Endometrial microvascular endothelial cells (primary cell): ENCODE results near the gene THSD4. TPM values are rescaled to one million over a fixed set of nuclear protein-coding genes. Genes with fewer than 3 reads are reported as not detected.

Experiments
- in situ Hi-C: cut with HindIII; loops from 2 replicates; pipeline ENCODE4 v1.10.0; 2017; ENCODE audit warnings: low sequenced_read_pairs, low pct_unique_long_range_greater_than_20kb; ENCODE audit errors: inconsistent ontology term
- total RNA-seq: library from RNA; depleted of rRNA; stranded (reverse); fragments of >200 nt; gene quantifications from one replicate; pipeline ENCODE4 v1.2.3, GENCODE V29; 2015; ENCODE audit errors: inconsistent ontology term

THSD4 gene
- total RNA-seq, 1 donor from 2014 or later: 45.7 TPM

- in situ Hi-C loops: no loop called here
These were observed 458.3 kb downstream of the THSD4 start for GRCh38 chr15:71573599-71573998.

- in situ Hi-C loops: no loop called here
These were observed 460.3 kb downstream of the THSD4 start for GRCh38 chr15:71575474-71576045.

GRCh38 chr15:71577071-71577470 lies 461.8 kb downstream of the THSD4 start:
- in situ Hi-C loops: no loop called here

- in situ Hi-C loops: no loop called here
These were observed 466.2 kb downstream of the THSD4 start for GRCh38 chr15:71581398-71581930.

- in situ Hi-C loops: no loop called here
These were observed 469.9 kb downstream of the THSD4 start for GRCh38 chr15:71585159-71585558.

GRCh38 chr15:71586463-71586862 lies 471.2 kb downstream of the THSD4 start:
- in situ Hi-C loops: no loop called here

- in situ Hi-C loops: no loop called here
These were observed 473.5 kb downstream of the THSD4 start for GRCh38 chr15:71588746-71589145.

- in situ Hi-C loops: no loop called here
These were observed 475.8 kb downstream of the THSD4 start for GRCh38 chr15:71591057-71591456.

GRCh38 chr15:71592203-71592602 lies 476.9 kb downstream of the THSD4 start:
- in situ Hi-C loops: no loop called here

GRCh38 chr15:71595846-71596553 lies 480.7 kb downstream of the THSD4 start:
- in situ Hi-C loops: no loop called here

- in situ Hi-C loops: no loop called here
These were observed 481.4 kb downstream of the THSD4 start for GRCh38 chr15:71596672-71597071.

- in situ Hi-C loops: no loop called here
These were observed 481.9 kb downstream of the THSD4 start for GRCh38 chr15:71597126-71597525.

GRCh38 chr15:71597637-71598036 lies 482.4 kb downstream of the THSD4 start:
- in situ Hi-C loops: no loop called here

GRCh38 chr15:71598741-71599140 lies 483.5 kb downstream of the THSD4 start:
- in situ Hi-C loops: no loop called here

- in situ Hi-C loops: no loop called here
These were observed 484.3 kb downstream of the THSD4 start for GRCh38 chr15:71599418-71600151.

GRCh38 chr15:71600237-71600636 lies 485.0 kb downstream of the THSD4 start:
- in situ Hi-C loops: no loop called here

- in situ Hi-C loops: no loop called here
These were observed 486.0 kb downstream of the THSD4 start for GRCh38 chr15:71601038-71601834.

GRCh38 chr15:71603379-71603778 lies 488.1 kb downstream of the THSD4 start:
- in situ Hi-C loops: no loop called here

- in situ Hi-C loops: no loop called here
These were observed 492.1 kb downstream of the THSD4 start for GRCh38 chr15:71607383-71607782.
